BLaER1 treated with 17β-estradiol and CSF1 and Interleukin-3, amounts not matched to agents 10 nM and 100 nM (cell line): ENCODE data around the gene AGPAT1.
"Not testable (repeated sequence)": the region's sequence is repeated elsewhere in the genome, so short reads cannot be mapped to it uniquely, and the experiment has no call there.

Source experiments
- H3K27ac ChIP-seq, 11 experiments: shearing (Covaris generic); formaldehyde crosslinking; 2 replicates each; pipeline ENCODE4 v1.8.1; 2022
- H3K27me3 ChIP-seq, 11 experiments: shearing (Covaris generic); formaldehyde crosslinking; 2 replicates each; pipeline ENCODE4 v1.8.1; 2022
- H3K36me3 ChIP-seq, 11 experiments: shearing (Covaris generic); formaldehyde crosslinking; 2 replicates each; pipeline ENCODE4 v1.8.1; 2022
- H3K4me1 ChIP-seq, 10 experiments: shearing (Covaris generic); formaldehyde crosslinking; 2 replicates each; pipeline ENCODE4 v1.8.1; 2022
- H3K4me2 ChIP-seq, 11 experiments: shearing (Covaris generic); formaldehyde crosslinking; 2 replicates each; pipeline ENCODE4 v1.8.1; 2022
- H3K4me3 ChIP-seq, 10 experiments: shearing (Covaris generic); formaldehyde crosslinking; 2 replicates each; pipeline ENCODE4 v1.8.1; 2022
- H3K9ac ChIP-seq, 11 experiments: shearing (Covaris generic); formaldehyde crosslinking; 2 replicates each; pipeline ENCODE4 v1.8.1; 2022
- H3K9me3 ChIP-seq, 11 experiments: shearing (Covaris generic); formaldehyde crosslinking; replicated peaks in 1 of 11; 2 replicates each; pipeline ENCODE4 v1.8.1; 2022
- H4K20me1 ChIP-seq, 11 experiments: shearing (Covaris generic); formaldehyde crosslinking; 2 replicates each; pipeline ENCODE4 v1.8.1; 2022
- Cebpa-rat ChIP-seq, 11 experiments: shearing (Covaris generic); IDR thresholded peaks; 2 replicates each; pipeline ENCODE4 v1.8.1; 2022

The AGPAT1 gene

GRCh38 chr6:32149932-32150870, 25.7 kb downstream of the AGPAT1 start:
- H3K27ac ChIP-seq: no peak overlapping the region
- no peak for TF ChIP-seq Cebpa-rat (IDR thresholded peaks at IDR 0.05)
- H3K4me3 ChIP-seq: no peak overlapping the region
- H3K4me2 ChIP-seq: no peak overlapping the region
- no peaks in the 10 kb centered on the region for H4K20me1 ChIP-seq
- peaks cover 0 to 9% (median 6%) of the 10 kb centered on the region in 11 experiments; a peak in 8 of 22 replicates for H3K9me3 ChIP-seq
- peaks cover 0 to 19% (median 8%) of the 10 kb centered on the region in 11 experiments; a peak in 11 of 22 replicates for H3K27me3 ChIP-seq
- no peaks in the 10 kb centered on the region for H3K36me3 ChIP-seq
- no peak overlapping the region for H3K9ac ChIP-seq
- peaks cover 6 to 30% (median 23%) of the 10 kb centered on the region in 10 experiments for H3K4me1 ChIP-seq

DNA sequence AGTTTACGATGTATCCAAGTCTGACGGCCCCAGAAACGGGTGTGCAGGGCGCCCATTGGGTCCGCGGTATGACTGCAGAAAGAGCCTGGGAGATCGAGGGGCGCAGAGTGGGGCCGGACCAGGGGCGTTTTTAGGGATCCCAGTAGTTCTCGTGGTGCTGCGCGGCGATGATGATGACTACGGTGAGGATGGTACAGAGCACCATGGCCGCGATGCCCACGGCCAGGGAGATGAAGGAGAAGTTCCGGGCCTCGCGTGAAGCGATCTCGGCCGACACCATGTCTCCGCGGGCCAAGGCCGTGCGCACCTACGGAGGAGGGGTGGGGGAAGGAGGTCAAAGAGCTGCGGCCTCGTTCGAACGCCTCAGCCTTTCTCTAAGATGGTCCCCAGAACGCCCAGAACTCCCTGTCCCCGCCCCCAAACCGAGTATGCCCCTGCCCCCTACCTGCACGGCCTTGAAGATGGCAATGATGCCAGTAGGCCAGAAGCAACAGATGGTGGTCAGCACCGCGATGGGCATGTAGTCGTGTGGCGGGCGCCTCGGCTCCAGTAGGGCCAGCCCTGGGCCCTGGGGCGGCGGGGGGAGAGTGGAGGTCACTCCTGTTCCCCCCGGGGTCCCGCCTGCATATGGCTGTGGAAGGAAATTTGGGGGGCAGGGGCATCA, 26.7 kb downstream of the AGPAT1 start:
- TF ChIP-seq Cebpa-rat (IDR thresholded peaks at IDR 0.05): no peak
- Histone ChIP-seq H3K9ac (no peak overlapping the region), H3K36me3 (no peaks in the 10 kb centered on the region)

GRCh38 chr6:32148289-32149091, 27.4 kb downstream of the AGPAT1 start:
- Histone ChIP-seq H3K27me3 (peaks cover 0 to 19% (median 8%) of the 10 kb centered on the region in 11 experiments; a peak in 11 of 22 replicates), H3K27ac (no peak overlapping the region), H3K4me3 (no peak overlapping the region), H3K36me3 (no peaks in the 10 kb centered on the region), H3K4me1 (peaks cover 0 to 21% (median 16%) of the 10 kb centered on the region in 10 experiments; a peak in 16 of 20 replicates), H4K20me1 (no peaks in the 10 kb centered on the region), H3K9me3 (peaks cover 0 to 9% (median 6%) of the 10 kb centered on the region in 11 experiments; a peak in 8 of 22 replicates), H3K4me2 (no peak overlapping the region), H3K9ac (no peak overlapping the region)
- no peak for TF ChIP-seq Cebpa-rat (IDR thresholded peaks at IDR 0.05)

More for the DNA sequence above, 26.7 kb downstream of the AGPAT1 start:
- Histone ChIP-seq H3K27ac (no peak overlapping the region), H3K4me2 (no peak overlapping the region), H3K4me3 (no peak overlapping the region), H4K20me1 (no peaks in the 10 kb centered on the region), H3K9me3 (peaks cover 0 to 9% (median 6%) of the 10 kb centered on the region in 11 experiments; a peak in 8 of 22 replicates), H3K27me3 (peaks cover 0 to 19% (median 8%) of the 10 kb centered on the region in 11 experiments; a peak in 11 of 22 replicates), H3K4me1 (peaks cover 0 to 24% (median 16%) of the 10 kb centered on the region in 10 experiments; a peak in 16 of 20 replicates)

DNA sequence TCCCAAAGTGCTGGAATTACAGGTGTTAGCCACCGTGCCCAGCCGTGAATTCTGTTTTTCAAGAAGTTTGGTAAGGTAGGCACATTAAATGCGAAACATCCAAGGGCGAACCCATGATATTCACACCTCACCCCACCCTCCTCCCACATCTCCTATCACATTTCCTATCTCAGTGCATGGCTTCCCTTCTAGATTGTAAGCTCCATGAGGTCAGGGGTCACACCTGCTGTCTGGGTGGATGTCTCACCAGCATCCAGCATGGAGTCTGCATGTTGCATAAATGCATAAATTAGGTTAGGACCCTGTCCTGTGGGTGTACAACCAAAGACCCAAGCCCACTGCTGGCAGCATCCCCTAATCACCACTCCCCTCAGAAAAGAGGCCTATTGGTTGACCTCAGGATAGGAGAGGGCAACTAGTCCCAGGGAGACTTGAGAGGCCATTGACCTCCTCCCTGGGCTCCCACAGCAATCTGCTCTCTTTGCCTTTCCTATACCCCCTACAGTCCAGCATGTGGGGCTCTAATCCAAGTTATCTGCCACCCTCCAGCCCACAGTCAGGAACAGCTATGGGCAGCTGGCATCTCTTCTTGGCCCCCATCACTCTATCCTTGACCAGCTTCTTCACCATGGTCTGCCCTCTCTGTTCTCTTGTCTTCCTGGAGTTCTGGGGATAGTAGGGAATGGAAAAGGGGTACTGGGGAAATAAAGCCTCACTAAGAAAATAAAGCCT, 28.3 kb downstream of the AGPAT1 start:
- no peak overlapping the region for H3K9ac ChIP-seq

GRCh38 chr6:32146687-32147086, 29.2 kb downstream of the AGPAT1 start:
- no peak overlapping the region for H3K9ac ChIP-seq
- no peak overlapping the region for H3K4me2 ChIP-seq
- no peak overlapping the region for H3K4me3 ChIP-seq
- H4K20me1 ChIP-seq: no peaks in the 10 kb centered on the region
- H3K9me3 ChIP-seq: peaks cover 0 to 9% (median 6%) of the 10 kb centered on the region in 11 experiments; a peak in 8 of 22 replicates
- H3K4me1 ChIP-seq: peaks cover 0 to 6% (median 1%) of the 10 kb centered on the region in 10 experiments; a peak in 6 of 20 replicates
- peaks cover 0 to 19% (median 8%) of the 10 kb centered on the region in 11 experiments; a peak in 10 of 22 replicates for H3K27me3 ChIP-seq
- no peaks in the 10 kb centered on the region for H3K36me3 ChIP-seq
- TF ChIP-seq Cebpa-rat (IDR thresholded peaks at IDR 0.05): no peak
- H3K27ac ChIP-seq: no peak overlapping the region

More for the DNA sequence above, 28.3 kb downstream of the AGPAT1 start:
- Histone ChIP-seq H3K36me3 (no peaks in the 10 kb centered on the region), H3K4me1 (peaks cover 0 to 12% (median 7%) of the 10 kb centered on the region in 10 experiments; a peak in 16 of 20 replicates), H3K27ac (no peak overlapping the region), H3K9me3 (peaks cover 0 to 9% (median 6%) of the 10 kb centered on the region in 11 experiments; a peak in 8 of 22 replicates), H3K27me3 (peaks cover 0 to 19% (median 8%) of the 10 kb centered on the region in 11 experiments; a peak in 11 of 22 replicates), H3K4me2 (no peak overlapping the region), H4K20me1 (no peaks in the 10 kb centered on the region), H3K4me3 (no peak overlapping the region)
- TF ChIP-seq Cebpa-rat (IDR thresholded peaks at IDR 0.05): no peak

DNA sequence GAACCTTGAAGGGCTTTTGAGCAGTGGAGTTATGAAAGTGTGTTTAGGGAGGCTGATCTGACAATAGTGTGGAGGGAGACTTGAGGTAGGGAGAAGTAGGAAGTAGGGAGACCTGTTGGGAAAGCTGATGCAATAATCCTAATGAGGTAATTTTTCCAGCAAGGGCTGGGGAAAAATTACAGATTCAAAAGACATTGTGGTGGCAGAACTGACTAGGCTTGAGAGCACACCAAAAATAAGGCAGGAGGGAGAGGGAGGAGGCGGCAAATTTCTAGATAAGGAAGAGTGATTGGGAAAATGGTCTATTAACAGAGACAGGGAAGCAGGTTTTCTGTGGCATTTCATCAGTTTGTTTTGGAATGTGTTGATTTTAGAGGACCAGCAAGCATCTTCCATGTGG, 29.6 kb downstream of the AGPAT1 start:
- peaks cover 0 to 19% (median 8%) of the 10 kb centered on the region in 11 experiments; a peak in 10 of 22 replicates for H3K27me3 ChIP-seq
- H3K9me3 ChIP-seq: peaks cover 0 to 9% (median 6%) of the 10 kb centered on the region in 11 experiments; a peak in 8 of 22 replicates
- no peaks in the 10 kb centered on the region for H4K20me1 ChIP-seq
- no peak overlapping the region for H3K4me2 ChIP-seq
- H3K9ac ChIP-seq: no peak overlapping the region
- no peaks in the 10 kb centered on the region for H3K36me3 ChIP-seq
- no peak overlapping the region for H3K4me3 ChIP-seq
- H3K27ac ChIP-seq: no peak overlapping the region
- no peak for TF ChIP-seq Cebpa-rat (IDR thresholded peaks at IDR 0.05)
- H3K4me1 ChIP-seq: peaks cover 0 to 7% (median under 1%) of the 10 kb centered on the region in 10 experiments; a peak in 6 of 20 replicates

DNA sequence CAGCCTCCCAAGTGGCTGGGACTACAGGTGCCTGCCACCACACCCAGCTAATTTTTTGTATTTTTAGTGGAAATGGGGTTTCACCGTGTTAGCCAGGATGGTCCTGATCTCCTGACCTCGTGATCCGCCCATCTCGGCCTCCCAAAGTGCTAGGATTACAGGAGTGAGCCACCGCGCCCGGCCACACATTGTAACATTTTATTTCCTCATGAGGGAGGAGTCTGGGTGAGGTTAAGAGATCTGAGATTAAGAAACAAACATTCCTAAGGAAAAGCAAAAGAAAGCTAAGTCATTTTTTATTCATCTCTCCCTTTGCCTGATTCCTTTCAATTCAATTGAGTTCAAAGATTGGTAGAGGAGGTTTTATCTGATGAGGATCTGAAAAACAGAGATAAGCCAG, 31.6 kb downstream of the AGPAT1 start:
- H3K4me1 ChIP-seq: not testable (repeated sequence)

More for the DNA sequence above, 31.6 kb downstream of the AGPAT1 start:
- H3K4me2 ChIP-seq, H3K27ac ChIP-seq, H3K36me3 ChIP-seq, H3K9ac ChIP-seq, H4K20me1 ChIP-seq, H3K4me3 ChIP-seq, H3K9me3 ChIP-seq: not testable (repeated sequence)
- peaks cover 0 to 19% (median 8%) of the 10 kb centered on the region in 11 experiments; a peak in 9 of 22 replicates for H3K27me3 ChIP-seq
